Nucleus accumbens (tissue), 56 donors: ENCODE data around the gene IL6ST.
"Not testable (repeated sequence)": the region's sequence is repeated elsewhere in the genome, so short reads cannot be mapped to it uniquely, and the experiment has no call there.

Experiments
- DNase-seq, 56 donors: peaks; one replicate each; lab custom pipeline; 2025; lab: John Stamatoyannopoulos, UW

IL6ST gene

DNA sequence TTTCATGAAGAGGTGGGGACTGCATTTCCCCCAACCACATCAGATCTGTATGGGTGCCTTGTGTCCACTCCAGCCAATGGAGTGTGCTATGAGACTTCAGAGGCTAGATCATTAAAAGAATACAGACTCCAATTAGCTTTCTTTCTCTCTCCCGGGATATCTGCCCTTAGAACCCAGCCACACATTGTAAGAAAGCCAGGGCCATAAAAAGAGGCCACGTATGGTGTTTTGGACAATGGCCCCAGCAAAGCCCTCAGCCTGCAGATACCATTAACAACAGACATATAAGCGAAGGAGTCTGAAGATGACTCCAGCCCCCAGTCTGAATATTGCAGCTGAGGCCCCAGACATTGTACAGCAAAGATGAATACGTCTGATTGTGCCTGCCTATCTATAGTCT, 21.5 kb downstream of the IL6ST start:
- no peak for DNase-seq

DNA sequence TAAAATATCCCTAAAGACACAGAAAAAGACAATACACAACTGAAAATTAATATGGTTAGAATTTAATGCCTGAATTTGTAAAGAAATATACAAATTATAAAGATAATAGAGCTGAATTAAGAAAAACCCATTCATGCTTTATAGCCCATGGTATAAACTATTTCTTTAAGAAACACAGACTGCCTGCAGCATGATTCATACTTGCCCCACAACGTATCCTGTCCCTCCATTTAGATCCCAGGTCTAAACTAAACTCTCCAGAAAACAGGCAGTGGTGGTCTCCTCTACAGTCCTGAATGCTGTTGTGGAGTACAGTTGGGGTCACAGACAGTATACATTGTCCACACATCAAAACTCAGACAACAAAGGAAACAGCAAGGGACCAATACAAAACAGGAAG, 24.8 kb downstream of the IL6ST start:
- no peak for DNase-seq

DNA sequence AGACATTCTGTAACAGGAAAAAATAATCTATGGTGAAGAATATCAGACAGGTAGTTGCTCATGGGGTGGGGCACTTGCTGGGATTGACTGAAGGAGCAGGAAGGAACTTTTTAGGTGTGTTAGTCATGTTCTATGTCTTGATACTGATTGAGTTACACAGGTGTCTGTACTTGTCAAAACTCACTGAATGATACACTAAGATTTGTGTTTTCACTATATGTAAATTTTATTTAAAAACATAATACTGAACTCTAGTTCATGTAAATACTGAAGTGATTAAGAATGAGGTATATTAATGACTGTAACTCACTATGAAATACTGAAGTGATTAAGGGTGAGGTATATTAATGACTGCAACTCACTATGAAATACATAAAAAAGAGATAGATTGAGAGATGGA, 28.5 kb downstream of the IL6ST start:
- DNase-seq: no peak

DNA sequence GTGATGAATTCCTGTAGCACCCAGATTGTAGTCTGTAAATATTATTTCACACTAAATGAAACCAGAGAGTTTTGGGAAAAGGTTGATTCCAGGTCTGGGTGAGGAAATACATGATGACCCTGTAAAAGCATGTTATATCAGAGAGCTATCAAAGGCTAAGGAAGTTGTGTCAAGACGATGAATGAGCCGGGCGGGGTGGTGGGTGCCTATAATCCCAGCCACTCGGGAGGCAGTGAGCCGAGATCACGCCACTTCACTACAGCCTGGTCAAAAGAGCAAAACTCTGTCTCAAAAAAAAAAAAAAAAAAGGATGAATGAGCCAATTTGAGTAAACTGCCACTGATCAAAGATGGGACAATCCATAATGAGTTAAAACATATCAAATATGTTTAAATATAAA, 29.2 kb downstream of the IL6ST start:
- no peak for DNase-seq

- DNase-seq: no peak
Observed at GRCh38 chr5:55960779-55961178, 34.0 kb downstream of the IL6ST start.

DNA sequence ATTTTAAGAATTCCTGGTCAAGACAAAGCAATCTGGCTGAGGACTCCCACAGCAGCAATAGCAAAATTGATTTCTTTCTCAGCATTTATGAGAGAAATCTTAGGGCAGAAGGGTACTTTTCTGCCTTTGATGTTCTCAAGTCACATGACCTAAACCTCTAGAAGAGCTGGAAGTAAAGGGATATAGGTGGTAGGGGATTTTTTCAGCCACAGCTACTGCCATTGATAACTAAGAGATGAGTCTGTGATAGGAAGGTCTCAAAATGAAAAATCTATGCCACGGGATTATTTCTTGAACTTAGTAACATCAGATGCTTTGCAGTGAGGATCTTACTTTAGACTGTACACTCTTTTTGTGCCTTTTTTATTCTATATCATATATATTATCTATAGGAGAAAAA, 35.6 kb downstream of the IL6ST start:
- DNase-seq: no peak

GRCh38 chr5:55941154-55941553, 53.6 kb downstream of the IL6ST start:
- DNase-seq: not testable (repeated sequence)

DNA sequence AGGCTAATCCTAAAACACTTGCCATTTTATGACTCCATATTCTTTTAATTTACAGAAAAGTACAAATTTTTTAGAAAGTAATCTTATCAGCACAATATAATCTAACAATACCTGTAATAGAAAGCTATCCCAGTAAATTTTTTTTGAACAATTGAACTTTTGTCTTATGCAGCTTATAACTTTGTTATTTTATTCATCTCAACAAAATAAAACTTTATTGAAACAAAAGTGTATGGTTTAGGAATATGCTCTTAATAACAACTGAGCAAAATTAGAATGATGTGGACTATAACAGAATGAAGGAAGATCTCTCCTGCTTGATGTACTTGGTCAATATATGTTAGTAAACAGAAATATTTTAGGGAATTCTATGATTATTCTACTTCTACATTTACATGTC, 57.2 kb downstream of the IL6ST start:
- DNase-seq: not testable (repeated sequence)

DNA sequence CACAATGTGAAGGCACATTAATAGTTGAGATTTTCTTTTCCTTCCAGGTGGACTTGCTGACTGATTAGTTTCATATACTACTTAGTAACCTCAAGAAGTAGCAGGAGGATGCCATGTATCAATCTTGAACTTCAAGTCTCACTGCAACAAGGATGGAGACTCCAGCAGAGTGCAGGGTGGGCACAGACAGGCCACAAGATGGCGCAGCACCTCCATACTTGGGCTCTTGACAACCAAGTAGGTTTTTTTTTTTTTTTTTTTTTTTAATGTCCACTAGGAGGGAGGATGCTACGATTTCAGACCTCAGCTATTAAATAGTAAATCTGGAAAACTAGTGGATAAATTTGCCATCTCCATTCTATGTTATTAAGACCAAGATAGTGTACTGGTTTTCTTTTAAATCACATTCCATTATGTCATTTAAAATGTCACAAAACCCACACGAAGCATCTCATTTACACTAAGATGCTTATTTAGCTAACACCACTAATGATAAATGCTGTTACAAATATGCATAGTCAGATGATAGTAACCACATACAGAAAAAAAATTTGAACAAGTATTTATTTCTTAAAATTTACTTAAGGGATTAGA, 58.6 kb downstream of the IL6ST start:
- DNase-seq: peak in 50 of 56 donors; percentile 6 to 88 (median 44)

- no peak for DNase-seq
Observed at GRCh38 chr5:55935371-55935770, 59.4 kb downstream of the IL6ST start.

DNA sequence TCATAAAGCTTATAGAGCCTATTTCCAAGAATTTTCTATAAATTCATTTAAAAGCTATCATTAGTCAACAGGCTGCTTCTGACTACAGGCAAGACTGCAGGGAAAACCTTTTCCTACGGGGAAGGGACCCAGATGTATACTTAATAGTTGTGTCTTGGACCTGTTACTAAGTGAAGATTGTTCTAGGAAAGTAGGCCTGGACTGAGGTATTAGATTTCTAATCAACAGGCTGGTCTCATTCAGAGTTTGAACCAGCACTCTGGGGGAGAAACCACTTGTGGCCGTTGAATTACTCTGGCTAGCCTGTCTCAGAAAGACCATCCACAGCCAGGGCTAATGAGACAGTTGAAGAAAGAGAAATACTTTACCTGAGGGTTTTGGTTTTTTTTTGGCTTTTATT, 60.0 kb downstream of the IL6ST start:
- DNase-seq: no peak

- DNase-seq: no peak
Observed at GRCh38 chr5:55934115-55934613, 60.6 kb downstream of the IL6ST start.

GRCh38 chr5:55933377-55934114, 61.2 kb downstream of the IL6ST start:
- DNase-seq: no peak

DNA sequence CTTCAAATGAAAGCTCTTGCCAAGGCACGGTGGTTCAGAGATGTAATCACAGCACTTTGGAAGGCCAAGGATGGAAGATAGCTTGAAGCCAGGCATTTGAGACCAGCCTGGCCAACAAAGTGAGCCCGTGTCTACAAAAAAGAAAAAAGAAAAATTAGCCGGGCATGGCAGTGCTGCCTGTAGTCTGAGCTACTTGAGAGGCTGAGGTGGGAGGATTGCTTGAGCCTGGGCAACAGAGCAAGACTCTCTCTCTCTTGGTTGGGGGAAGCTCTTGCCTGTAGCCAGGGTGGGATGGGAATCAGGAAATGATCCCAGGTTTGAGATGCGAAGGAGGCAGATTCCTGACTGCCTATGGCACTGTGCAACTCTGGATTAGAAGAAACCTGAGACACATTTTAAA, 62.1 kb downstream of the IL6ST start:
- DNase-seq: no peak

DNA sequence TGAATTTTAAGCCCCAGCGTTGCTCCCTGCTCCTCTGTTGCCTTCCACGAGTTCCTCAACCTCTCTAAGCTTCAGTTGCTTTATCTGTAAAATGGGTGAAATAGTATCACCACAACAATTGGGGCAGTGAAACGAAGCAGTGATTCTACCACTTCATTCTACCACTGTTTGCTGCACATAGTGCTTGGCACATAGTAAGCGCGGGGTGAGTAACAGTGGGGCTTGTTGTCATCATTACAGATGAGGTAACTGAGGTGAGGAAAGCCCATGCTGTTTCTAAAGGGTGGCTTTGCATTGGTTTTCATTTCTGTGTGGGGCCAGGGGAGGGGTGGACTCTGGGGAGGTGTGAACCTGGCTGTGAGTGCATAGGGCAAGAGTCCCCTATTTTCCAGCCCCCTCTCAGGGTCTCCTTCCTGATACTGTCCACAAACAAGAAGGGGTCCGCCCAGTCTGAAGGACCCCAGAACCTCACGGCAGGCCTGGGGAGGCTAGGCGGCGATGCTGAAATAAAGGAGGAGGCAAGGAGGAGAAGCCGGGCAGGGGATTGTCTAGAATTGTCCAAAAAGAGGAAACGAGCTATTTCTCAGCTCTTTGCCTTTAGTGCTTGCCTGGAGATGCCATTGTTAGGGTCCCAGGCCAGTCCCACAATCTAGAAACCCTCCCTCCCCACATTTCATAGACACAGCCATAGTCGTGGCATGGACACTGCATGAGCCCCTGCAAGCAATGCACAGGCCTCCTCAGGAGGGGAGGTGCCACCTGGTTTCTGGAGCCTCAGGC, 65.6 kb downstream of the IL6ST start:
- DNase-seq: no peak

DNA sequence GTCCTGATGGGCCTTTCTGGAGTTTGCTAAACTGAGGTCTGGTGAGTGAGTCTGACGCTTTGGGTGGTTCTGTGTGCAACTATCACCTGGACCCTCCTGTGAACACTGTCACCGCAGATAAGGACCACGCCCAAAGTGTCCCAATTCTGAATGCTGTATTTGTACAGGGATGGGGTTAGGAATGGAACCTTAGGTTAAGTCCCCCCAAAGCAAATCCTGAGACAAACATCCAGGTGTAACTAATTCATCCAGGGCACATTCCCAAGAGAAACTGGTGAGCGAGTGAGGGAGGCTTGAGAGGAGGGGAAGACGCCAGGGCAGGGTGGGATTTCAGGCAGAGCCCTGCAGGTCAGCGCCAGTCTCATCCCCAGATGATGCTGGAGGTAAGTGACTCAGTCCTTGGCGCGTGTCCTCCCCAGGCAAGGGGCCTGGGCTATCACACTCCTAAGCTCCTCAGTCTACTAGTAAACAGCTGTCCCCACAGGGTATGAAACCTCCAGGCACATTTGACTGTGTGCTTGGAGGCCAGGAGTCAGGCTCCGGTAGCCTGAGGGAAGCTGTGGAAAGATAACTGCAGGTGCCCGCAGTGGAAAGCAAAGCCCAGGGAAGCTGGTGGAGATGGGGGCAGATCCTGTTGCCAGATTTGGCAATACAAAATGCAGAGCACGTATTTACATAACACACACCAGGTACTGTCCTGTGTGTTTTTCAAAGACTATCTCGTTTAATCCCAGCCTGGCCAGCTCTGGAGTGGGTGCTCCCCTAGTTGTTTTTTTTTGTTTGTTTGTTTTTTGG, 66.7 kb downstream of the IL6ST start:
- no peak for DNase-seq

GRCh38 chr5:55926476-55926875, 68.3 kb downstream of the IL6ST start:
- no peak for DNase-seq

DNA sequence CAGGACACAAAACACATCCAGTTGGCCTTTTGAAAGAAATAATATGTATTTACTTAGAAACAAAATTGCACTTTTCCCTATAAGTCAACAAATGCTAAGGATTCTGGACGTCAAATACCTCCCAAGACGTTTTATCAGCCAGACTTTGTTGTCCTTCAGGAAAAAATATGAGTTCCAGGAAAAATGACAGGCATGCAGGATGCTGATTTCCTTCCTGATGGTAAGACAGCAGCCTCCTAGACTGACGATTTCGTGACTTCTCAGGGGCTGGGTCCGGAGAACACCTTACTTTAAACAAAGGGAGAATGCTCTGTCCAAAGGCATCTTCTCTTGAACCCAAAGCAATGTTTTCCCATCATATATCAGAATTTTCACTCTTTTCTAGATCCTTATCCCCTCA, 69.1 kb downstream of the IL6ST start:
- DNase-seq: no peak

DNA sequence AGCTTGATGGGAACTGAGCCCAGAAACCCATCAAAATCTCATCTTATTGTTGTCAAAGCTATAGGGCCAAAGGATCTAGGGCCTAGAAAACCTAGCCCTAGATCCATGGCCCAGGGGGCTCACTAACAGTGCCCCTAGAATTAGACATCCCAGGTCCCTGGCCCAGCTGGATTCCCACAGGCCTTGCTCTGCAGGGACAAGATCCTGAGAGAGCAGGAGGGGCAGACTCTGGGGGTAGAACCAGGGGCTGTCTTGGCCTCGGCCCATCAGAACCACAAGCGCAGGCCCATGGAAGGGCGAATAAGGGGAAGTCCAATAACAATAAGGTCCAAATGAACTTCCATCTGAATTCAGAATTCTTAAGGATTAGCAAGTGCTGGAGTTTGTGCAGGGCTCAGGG, 69.6 kb downstream of the IL6ST start:
- DNase-seq: no peak

GRCh38 chr5:55924744-55925143, 70.0 kb downstream of the IL6ST start:
- DNase-seq: no peak
